AG09309 (cell line): Measurements from ENCODE around the gene ACAN.
A peak's percentile ranks its signal among the peaks of the same experiment; 100 is the strongest.

Experiments used
- DNase-seq: peaks from one replicate; pipeline ENCODE4 v3.0.0-alpha.2; 2010; ENCODE audit warnings: low read depth
- H3K4me3 ChIP-seq: 2 replicates; pipeline ENCODE4 v1.5.1; 2011; ENCODE audit warnings: mild to moderate bottlenecking, low read depth, low read length, moderate library complexity; ENCODE audit not compliant: control insufficient read depth
- TF ChIP-seq, protein P1 (sequence below): IDR thresholded peaks from 2 replicates; pipeline ENCODE4 v1.5.1; 2011; ENCODE audit warnings: mild to moderate bottlenecking, low read depth, low read length, inconsistent platforms; ENCODE audit not compliant: insufficient read depth, control insufficient read depth; ENCODE audit errors: missing control alignments

Gene ACAN

DNA sequence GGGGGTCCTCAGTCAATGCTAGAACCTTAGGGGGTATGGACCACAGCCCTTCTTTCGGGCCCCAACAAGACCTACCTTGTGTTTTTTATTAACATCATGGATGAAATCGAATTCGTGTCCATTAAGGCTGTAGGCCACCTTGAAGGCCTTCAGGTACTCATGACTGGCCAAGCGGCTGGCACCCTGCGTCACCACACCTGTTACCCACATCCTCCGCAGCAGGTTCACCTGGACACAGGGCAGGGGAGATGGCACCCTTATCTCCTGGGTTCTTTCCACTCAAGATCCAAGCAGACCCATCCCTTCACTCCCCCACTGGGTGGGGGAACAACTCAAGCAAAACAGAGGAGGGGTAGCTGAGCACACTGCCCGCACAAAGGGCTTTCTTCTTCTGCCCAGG, 103.3 kb downstream of the ACAN start:
- H3K4me3 ChIP-seq: no peak overlapping the region
- TF ChIP-seq, protein P1, sequence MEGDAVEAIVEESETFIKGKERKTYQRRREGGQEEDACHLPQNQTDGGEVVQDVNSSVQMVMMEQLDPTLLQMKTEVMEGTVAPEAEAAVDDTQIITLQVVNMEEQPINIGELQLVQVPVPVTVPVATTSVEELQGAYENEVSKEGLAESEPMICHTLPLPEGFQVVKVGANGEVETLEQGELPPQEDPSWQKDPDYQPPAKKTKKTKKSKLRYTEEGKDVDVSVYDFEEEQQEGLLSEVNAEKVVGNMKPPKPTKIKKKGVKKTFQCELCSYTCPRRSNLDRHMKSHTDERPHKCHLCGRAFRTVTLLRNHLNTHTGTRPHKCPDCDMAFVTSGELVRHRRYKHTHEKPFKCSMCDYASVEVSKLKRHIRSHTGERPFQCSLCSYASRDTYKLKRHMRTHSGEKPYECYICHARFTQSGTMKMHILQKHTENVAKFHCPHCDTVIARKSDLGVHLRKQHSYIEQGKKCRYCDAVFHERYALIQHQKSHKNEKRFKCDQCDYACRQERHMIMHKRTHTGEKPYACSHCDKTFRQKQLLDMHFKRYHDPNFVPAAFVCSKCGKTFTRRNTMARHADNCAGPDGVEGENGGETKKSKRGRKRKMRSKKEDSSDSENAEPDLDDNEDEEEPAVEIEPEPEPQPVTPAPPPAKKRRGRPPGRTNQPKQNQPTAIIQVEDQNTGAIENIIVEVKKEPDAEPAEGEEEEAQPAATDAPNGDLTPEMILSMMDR: no peak
- no peak for DNase-seq

DNA sequence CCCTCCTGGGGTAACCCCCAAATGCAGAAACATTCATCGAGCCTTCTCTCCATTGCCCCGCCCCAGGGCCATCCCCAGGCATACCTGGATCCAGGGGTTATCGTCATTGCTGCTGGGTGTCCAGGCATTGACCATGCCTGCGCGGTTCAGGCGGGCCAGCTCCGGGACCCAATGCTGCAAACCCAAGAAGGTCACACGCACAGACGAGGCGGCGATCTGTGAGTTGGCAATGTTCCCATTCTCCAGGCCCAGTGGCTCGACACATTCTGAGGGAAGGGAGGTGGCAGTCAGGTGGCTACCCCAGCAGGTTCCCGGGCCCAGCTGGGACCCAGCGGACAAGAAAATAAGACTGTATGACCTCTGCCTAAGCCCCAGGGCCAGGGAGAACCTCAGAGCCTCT, 103.9 kb downstream of the ACAN start:
- TF ChIP-seq, protein P1: no peak
- DNase-seq: no peak

DNA sequence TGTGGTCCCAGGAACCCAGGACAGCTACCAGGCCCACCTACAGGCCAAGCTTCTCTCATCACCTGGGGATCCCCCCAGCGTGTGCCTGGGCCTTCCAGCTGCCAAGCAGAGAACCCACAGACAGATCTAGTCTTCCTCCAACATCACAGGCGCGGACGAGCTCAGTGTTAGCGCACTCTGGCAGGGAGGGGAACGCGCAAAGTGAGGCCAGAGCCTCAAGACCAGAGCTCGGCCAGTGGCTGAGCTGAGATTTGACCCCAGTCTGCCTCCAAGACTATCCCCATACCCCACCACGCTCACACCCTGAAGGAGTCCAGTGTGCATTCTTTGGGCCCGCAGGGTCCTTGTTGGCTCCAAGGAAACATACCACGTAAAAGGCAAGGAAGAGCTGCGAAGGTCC, 104.9 kb downstream of the ACAN start:
- TF ChIP-seq, protein P1: no peak
- DNase-seq: no peak
- no peak overlapping the region for H3K4me3 ChIP-seq

More for the DNA sequence above, 103.9 kb downstream of the ACAN start:
- no peak overlapping the region for H3K4me3 ChIP-seq

DNA sequence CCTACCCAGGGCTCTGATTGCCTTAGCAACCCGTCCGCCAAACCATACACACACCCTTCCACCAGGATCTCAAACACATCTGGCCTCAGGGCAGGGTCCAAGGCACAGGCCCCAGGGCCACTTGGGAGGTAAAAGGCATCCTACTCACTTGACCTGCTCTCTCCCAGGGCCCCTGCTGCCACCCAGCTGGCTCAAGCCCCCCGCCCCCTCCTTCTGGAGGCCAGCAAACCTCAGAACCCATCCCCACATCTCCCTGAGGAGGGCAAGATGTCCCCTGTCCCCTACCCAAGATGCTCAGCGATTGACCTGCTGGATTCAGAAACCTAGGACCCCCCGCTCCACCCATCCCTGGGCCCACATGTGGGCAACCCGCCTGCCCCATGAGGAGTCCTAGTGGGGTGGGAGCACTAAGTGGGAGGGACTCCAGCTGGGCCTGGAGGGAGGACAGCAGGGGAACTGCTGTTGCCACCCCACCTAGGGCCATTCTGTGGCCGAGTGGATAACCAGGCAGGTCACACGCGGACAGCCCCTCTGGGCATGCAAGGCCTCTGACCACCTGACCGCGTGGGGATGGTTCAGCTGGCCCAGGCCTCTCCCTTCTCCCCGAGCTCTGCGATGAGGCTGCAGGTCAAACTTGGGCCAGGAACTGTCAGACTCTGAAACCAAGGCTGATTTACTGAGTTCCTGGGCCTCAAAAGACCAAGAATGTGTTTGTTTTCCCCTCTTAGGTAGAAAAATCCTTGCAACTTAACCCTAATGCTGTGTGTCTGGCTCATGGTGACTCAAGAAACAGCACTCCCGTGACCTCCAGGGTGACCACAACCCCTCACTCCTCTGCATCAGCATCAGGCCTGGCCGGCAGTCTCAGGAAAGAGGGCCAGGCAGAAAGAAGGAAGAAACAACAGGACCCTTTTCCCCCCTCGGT, 105.7 kb downstream of the ACAN start:
- H3K4me3 ChIP-seq: peak overlapping the region; percentile 6
- TF ChIP-seq, protein P1: no peak
- no peak for DNase-seq

GRCh38 chr15:88909956-88910831, 107.0 kb downstream of the ACAN start:
- peak overlapping the region; percentile 65 for H3K4me3 ChIP-seq
- TF ChIP-seq, protein P1: no peak
- DNase-seq: no peak

GRCh38 chr15:88911766-88912118, 108.5 kb downstream of the ACAN start:
- H3K4me3 ChIP-seq: peak overlapping the region; percentile 65
- DNase-seq: no peak
- TF ChIP-seq, protein P1: no peak
